SK-N-SH (cell line): ENCODE measurements around the gene CNTN3. TPM values are rescaled to one million over a fixed set of nuclear protein-coding genes. Genes with fewer than 3 reads are reported as not detected.
A peak's percentile ranks its signal among the peaks of the same experiment; 100 is the strongest.

Experiments
- CTCF ChIA-PET: fragments of 300-600, 350-600 bp; formaldehyde crosslinking; extraction: SDS; loops from one replicate; lab custom pipeline; 2021; lab: Yijun Ruan, JAX
- POLR2A ChIA-PET: fragments of 350-600 bp; sonication (Branson Sonifier 250); formaldehyde crosslinking; extraction: SDS; loops from one replicate; lab custom pipeline; 2020; ENCODE audit warnings: antibody characterized with exemption, inconsistent platforms; lab: Yijun Ruan, JAX
- DNase-seq: peaks from one replicate; pipeline ENCODE4 v3.0.0; 2012
- H2AFZ ChIP-seq: fragments of 200-600 bp; sonication (generic); 2 replicates; pipeline ENCODE4 v1.8.1; 2016; ENCODE audit warnings: antibody characterized with exemption, mild to moderate bottlenecking, low read depth
- H3F3A ChIP-seq: fragments of 200-600 bp; sonication (generic); replicated peaks from 2 replicates; pipeline ENCODE3; 2016; ENCODE audit warnings: antibody characterized with exemption, mild to moderate bottlenecking; ENCODE audit not compliant: insufficient read depth
- H3K27ac ChIP-seq, 2 experiments: fragments of 200-500 bp in 1 of 2; fragments of 200-600 bp in 1 of 2; sonication (Bioruptor generic) in 1 of 2; sonication (generic), shearing (Covaris generic) in 1 of 2; 2 replicates each; pipeline versions ENCODE4 v1.5.1 to v1.6.1; 2014 to 2016; ENCODE audit warnings: low read depth in 2 of 2, inconsistent platforms in 1 of 2, low read length in 1 of 2, mild to moderate bottlenecking in 1 of 2, mixed read lengths in 1 of 2
- H3K27me3 ChIP-seq: fragments of 200-600 bp; sonication (generic), shearing (Covaris generic); 2 replicates; pipeline ENCODE4 v1.6.1; 2016; ENCODE audit warnings: mixed run types; ENCODE audit not compliant: insufficient read depth
- H3K36me3 ChIP-seq, 2 experiments: fragments of 200-500 bp in 1 of 2; fragments of 200-600 bp in 1 of 2; sonication (Bioruptor generic) in 1 of 2; sonication (generic) in 1 of 2; replicated peaks in 1 of 2; 2 replicates each; pipeline versions ENCODE3 to v1.5.1; 2014 to 2016; ENCODE audit warnings: low read length in 1 of 2, mild to moderate bottlenecking in 1 of 2; ENCODE audit not compliant: insufficient read depth in 2 of 2, control insufficient read depth in 1 of 2
- H3K4me1 ChIP-seq, 2 experiments: fragments of 200-500 bp in 1 of 2; fragments of 200-600 bp in 1 of 2; sonication (Bioruptor generic) in 1 of 2; sonication (generic), shearing (Covaris generic) in 1 of 2; 2 replicates each; pipeline versions ENCODE4 v1.5.1 to v1.6.1; 2014 to 2016; ENCODE audit warnings: low read depth in 1 of 2, low read length in 1 of 2, mixed run types in 1 of 2; ENCODE audit not compliant: insufficient read depth in 2 of 2, control insufficient read depth in 1 of 2
- H3K4me2 ChIP-seq: fragments of 200-600 bp; sonication (generic), shearing (Covaris generic); 2 replicates; pipeline ENCODE4 v1.6.1; 2017; ENCODE audit warnings: mixed run types
- H3K4me3 ChIP-seq, 2 experiments: fragments of 200-500 bp in 1 of 2; fragments of 200-600 bp in 1 of 2; sonication (Bioruptor generic) in 1 of 2; sonication (generic), shearing (Covaris generic) in 1 of 2; 2 replicates each; pipeline versions ENCODE4 v1.5.1 to v1.8.1; 2014 to 2016; ENCODE audit warnings: low read depth in 2 of 2, inconsistent platforms in 1 of 2, low read length in 1 of 2, mild to moderate bottlenecking in 1 of 2, mixed read lengths in 1 of 2, moderate library complexity in 1 of 2
- H3K79me2 ChIP-seq: fragments of 200-600 bp; sonication (generic); 2 replicates; pipeline ENCODE4 v1.8.1; 2017; ENCODE audit warnings: mild to moderate bottlenecking; ENCODE audit not compliant: insufficient read depth
- H3K9ac ChIP-seq: fragments of 200-600 bp; sonication (generic); 2 replicates; pipeline ENCODE4 v1.6.1; 2017; ENCODE audit warnings: mixed run types
- H3K9me2 ChIP-seq: fragments of 200-600 bp; sonication (generic); 2 replicates; pipeline ENCODE4 v1.6.1; 2017; ENCODE audit warnings: mixed run types
- H3K9me3 ChIP-seq: fragments of 200-600 bp; sonication (generic); 2 replicates; pipeline ENCODE4 v1.6.1; 2017; ENCODE audit warnings: mixed run types, mild to moderate bottlenecking, moderate library complexity
- H4K20me1 ChIP-seq: fragments of 200-600 bp; sonication (generic); 2 replicates; pipeline ENCODE4 v1.6.1; 2017; ENCODE audit warnings: mild to moderate bottlenecking, mixed run types; ENCODE audit not compliant: insufficient read depth
- CHD2 ChIP-seq: fragments of 150-350 bp; IDR thresholded peaks from 2 replicates; pipeline ENCODE4 v1.6.1; 2018; ENCODE audit warnings: low read length; ENCODE audit not compliant: partially characterized antibody
- EZH2phosphoT487 ChIP-seq: fragments of 200-600 bp; sonication (generic); IDR thresholded peaks from 2 replicates; pipeline ENCODE4 v1.6.1; 2017; ENCODE audit warnings: low read depth, mixed run types, mild to moderate bottlenecking, antibody characterized with exemption, moderate library complexity, borderline replicate concordance
- FOSL2 ChIP-seq: IDR thresholded peaks from 2 replicates; pipeline ENCODE4 v1.4.0; 2012; ENCODE audit warnings: low read depth, mild to moderate bottlenecking, moderate library complexity, borderline replicate concordance
- FOXM1 ChIP-seq: IDR thresholded peaks from 2 replicates; pipeline ENCODE4 v1.4.0; 2012; ENCODE audit warnings: low read depth, mild to moderate bottlenecking
- MEF2A ChIP-seq: IDR thresholded peaks from 2 replicates; pipeline ENCODE4 v1.4.0; 2012; ENCODE audit warnings: low read depth, borderline replicate concordance
- MXI1 ChIP-seq: IDR thresholded peaks from 2 replicates; pipeline ENCODE4 v1.6.1; 2012; ENCODE audit warnings: mild to moderate bottlenecking, low read depth, low read length, improper control_type of control experiment
- NRF1 ChIP-seq: IDR thresholded peaks from 2 replicates; pipeline ENCODE4 v1.6.1; 2012; ENCODE audit warnings: low read depth, mild to moderate bottlenecking, low read length
- RFX5 ChIP-seq: IDR thresholded peaks from 2 replicates; pipeline ENCODE4 v1.6.1; 2012; ENCODE audit warnings: mild to moderate bottlenecking, improper control_type of control experiment, low read length
- SIN3A ChIP-seq: IDR thresholded peaks from 2 replicates; pipeline ENCODE4 v1.6.1; 2012; ENCODE audit warnings: low read depth, mild to moderate bottlenecking, low read length, moderate library complexity, borderline replicate concordance
- SMC3 ChIP-seq: IDR thresholded peaks from 2 replicates; pipeline ENCODE4 v1.6.1; 2012; ENCODE audit warnings: low read depth, low read length, improper control_type of control experiment
- TAF1 ChIP-seq: IDR thresholded peaks from 2 replicates; pipeline ENCODE4 v1.6.1; 2012; ENCODE audit warnings: low read depth, mild to moderate bottlenecking, low read length, moderate library complexity, borderline replicate concordance
- TEAD4 ChIP-seq: IDR thresholded peaks from 2 replicates; pipeline ENCODE4 v1.4.0; 2012; ENCODE audit warnings: mild to moderate bottlenecking, borderline replicate concordance; ENCODE audit not compliant: insufficient read depth
- YY1 ChIP-seq: IDR thresholded peaks from 2 replicates; pipeline ENCODE4 v1.4.0; 2012; ENCODE audit warnings: low read depth, mild to moderate bottlenecking
- WGBS: methylation state at CpG from one replicate; pipeline ENCODE4 v1.1.6; 2017; ENCODE audit warnings: low lambda C conversion rate; 5-methylcytosine and 5-hydroxymethylcytosine counted together
- polyA plus RNA-seq, 3 experiments: library from polyadenylated mRNA; depleted of rRNA; stranded (reverse); fragments of >200 nt; gene quantifications; 2 replicates each; pipeline ENCODE4 v1.2.3, GENCODE V29; 2012
- TF ChIP-seq, protein P1 (sequence below): IDR thresholded peaks from 2 replicates; pipeline ENCODE4 v1.6.1; 2012; ENCODE audit warnings: mild to moderate bottlenecking, low read depth, low read length, moderate library complexity
- TF ChIP-seq, protein P2 (sequence below): fragments of 150-350 bp; IDR thresholded peaks from 2 replicates; pipeline ENCODE4 v1.6.1; 2017; ENCODE audit warnings: antibody characterized with exemption, low read length, low read depth, borderline replicate concordance
- TF ChIP-seq, protein P3 (sequence below): fragments of 200-600 bp; sonication (generic); IDR thresholded peaks from 2 replicates; pipeline ENCODE4 v1.6.1; 2017; ENCODE audit warnings: antibody characterized with exemption, mild to moderate bottlenecking, moderate library complexity
- TF ChIP-seq, protein P4 (sequence below): IDR thresholded peaks from 2 replicates; pipeline ENCODE4 v1.4.0; 2012; ENCODE audit warnings: low read depth, borderline replicate concordance
- TF ChIP-seq, protein P5 (sequence below): IDR thresholded peaks from 2 replicates; pipeline ENCODE4 v1.4.0; 2012; ENCODE audit warnings: low read depth
- TF ChIP-seq, protein P6 (sequence below): IDR thresholded peaks from 2 replicates; pipeline ENCODE4; 2012

CNTN3 gene
- polyA plus RNA-seq, 1 of the 3 experiments (the other 2 are of a cell fraction): 2.8 TPM

DNA sequence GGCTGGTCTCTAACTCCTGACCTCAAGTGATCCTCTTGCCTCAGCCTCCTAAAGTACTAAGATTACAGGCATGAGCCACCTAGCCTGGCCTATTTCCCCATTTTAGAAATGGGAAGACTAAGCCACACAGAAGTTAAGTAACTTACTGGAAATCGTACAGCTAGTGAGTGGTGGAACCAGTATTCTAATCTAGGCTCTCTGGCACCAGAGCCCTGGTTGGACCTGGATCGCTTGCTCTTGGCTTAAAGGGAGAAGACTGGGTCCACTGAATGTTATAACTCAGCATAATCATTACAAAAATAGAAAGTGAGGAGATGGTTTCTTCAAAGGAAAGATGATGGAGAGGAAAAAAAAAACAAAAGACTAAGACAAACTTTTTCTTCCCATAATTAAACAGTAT lies 37.4 kb upstream of the CNTN3 start (continued):
- TF ChIP-seq, protein P1, sequence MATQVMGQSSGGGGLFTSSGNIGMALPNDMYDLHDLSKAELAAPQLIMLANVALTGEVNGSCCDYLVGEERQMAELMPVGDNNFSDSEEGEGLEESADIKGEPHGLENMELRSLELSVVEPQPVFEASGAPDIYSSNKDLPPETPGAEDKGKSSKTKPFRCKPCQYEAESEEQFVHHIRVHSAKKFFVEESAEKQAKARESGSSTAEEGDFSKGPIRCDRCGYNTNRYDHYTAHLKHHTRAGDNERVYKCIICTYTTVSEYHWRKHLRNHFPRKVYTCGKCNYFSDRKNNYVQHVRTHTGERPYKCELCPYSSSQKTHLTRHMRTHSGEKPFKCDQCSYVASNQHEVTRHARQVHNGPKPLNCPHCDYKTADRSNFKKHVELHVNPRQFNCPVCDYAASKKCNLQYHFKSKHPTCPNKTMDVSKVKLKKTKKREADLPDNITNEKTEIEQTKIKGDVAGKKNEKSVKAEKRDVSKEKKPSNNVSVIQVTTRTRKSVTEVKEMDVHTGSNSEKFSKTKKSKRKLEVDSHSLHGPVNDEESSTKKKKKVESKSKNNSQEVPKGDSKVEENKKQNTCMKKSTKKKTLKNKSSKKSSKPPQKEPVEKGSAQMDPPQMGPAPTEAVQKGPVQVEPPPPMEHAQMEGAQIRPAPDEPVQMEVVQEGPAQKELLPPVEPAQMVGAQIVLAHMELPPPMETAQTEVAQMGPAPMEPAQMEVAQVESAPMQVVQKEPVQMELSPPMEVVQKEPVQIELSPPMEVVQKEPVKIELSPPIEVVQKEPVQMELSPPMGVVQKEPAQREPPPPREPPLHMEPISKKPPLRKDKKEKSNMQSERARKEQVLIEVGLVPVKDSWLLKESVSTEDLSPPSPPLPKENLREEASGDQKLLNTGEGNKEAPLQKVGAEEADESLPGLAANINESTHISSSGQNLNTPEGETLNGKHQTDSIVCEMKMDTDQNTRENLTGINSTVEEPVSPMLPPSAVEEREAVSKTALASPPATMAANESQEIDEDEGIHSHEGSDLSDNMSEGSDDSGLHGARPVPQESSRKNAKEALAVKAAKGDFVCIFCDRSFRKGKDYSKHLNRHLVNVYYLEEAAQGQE: no peak
- TF ChIP-seq, protein P2, sequence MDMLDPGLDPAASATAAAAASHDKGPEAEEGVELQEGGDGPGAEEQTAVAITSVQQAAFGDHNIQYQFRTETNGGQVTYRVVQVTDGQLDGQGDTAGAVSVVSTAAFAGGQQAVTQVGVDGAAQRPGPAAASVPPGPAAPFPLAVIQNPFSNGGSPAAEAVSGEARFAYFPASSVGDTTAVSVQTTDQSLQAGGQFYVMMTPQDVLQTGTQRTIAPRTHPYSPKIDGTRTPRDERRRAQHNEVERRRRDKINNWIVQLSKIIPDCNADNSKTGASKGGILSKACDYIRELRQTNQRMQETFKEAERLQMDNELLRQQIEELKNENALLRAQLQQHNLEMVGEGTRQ: no peak
- TF ChIP-seq YY1: no peak

DNA sequence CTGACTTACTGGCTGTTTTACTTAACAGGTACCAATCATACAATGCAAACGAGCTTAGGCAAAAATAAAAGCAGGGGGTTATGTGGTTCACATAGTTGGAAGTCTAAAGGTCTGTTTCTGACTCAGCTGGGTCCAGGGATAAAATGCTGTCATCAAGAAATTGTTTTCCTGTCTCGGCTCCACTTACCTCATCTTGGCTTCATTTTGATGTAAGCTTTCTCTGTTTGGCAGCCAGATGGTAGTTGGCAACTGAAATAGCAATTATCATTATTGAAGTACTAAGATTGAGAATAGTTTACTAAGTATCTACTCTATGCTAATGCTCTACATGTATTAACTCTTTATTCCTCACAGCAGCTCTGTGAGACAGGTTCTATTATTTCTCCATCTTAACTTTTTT lies 36.8 kb upstream of the CNTN3 start:
- no peak overlapping the region for H2AFZ ChIP-seq
- CTCF ChIA-PET: interaction anchor here (1.5 kb wide), 1 partner anchor 43 kb away, joined by 3 read pairs; no protein-coding TSS in a partner anchor
- TF ChIP-seq, protein P3, sequence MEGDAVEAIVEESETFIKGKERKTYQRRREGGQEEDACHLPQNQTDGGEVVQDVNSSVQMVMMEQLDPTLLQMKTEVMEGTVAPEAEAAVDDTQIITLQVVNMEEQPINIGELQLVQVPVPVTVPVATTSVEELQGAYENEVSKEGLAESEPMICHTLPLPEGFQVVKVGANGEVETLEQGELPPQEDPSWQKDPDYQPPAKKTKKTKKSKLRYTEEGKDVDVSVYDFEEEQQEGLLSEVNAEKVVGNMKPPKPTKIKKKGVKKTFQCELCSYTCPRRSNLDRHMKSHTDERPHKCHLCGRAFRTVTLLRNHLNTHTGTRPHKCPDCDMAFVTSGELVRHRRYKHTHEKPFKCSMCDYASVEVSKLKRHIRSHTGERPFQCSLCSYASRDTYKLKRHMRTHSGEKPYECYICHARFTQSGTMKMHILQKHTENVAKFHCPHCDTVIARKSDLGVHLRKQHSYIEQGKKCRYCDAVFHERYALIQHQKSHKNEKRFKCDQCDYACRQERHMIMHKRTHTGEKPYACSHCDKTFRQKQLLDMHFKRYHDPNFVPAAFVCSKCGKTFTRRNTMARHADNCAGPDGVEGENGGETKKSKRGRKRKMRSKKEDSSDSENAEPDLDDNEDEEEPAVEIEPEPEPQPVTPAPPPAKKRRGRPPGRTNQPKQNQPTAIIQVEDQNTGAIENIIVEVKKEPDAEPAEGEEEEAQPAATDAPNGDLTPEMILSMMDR: no peak
- TF ChIP-seq, protein P2: no peak
- TF ChIP-seq FOXM1 (no peak), TAF1 (no peak), SMC3 (no peak), FOSL2 (no peak), CHD2 (no peak), EZH2phosphoT487 (no peak), MEF2A (no peak), RFX5 (no peak), TEAD4 (no peak), SIN3A (no peak), MXI1 (no peak), NRF1 (no peak)
- TF ChIP-seq, protein P4, sequence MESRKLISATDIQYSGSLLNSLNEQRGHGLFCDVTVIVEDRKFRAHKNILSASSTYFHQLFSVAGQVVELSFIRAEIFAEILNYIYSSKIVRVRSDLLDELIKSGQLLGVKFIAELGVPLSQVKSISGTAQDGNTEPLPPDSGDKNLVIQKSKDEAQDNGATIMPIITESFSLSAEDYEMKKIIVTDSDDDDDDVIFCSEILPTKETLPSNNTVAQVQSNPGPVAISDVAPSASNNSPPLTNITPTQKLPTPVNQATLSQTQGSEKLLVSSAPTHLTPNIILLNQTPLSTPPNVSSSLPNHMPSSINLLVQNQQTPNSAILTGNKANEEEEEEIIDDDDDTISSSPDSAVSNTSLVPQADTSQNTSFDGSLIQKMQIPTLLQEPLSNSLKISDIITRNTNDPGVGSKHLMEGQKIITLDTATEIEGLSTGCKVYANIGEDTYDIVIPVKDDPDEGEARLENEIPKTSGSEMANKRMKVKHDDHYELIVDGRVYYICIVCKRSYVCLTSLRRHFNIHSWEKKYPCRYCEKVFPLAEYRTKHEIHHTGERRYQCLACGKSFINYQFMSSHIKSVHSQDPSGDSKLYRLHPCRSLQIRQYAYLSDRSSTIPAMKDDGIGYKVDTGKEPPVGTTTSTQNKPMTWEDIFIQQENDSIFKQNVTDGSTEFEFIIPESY: no peak
- TF ChIP-seq, protein P5, sequence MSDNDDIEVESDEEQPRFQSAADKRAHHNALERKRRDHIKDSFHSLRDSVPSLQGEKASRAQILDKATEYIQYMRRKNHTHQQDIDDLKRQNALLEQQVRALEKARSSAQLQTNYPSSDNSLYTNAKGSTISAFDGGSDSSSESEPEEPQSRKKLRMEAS: no peak
- TF ChIP-seq, protein P6, sequence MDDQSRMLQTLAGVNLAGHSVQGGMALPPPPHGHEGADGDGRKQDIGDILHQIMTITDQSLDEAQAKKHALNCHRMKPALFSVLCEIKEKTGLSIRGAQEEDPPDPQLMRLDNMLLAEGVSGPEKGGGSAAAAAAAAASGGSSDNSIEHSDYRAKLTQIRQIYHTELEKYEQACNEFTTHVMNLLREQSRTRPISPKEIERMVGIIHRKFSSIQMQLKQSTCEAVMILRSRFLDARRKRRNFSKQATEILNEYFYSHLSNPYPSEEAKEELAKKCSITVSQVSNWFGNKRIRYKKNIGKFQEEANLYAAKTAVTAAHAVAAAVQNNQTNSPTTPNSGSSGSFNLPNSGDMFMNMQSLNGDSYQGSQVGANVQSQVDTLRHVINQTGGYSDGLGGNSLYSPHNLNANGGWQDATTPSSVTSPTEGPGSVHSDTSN: no peak

More for the DNA sequence above, 36.8 kb upstream of the CNTN3 start:
- Histone ChIP-seq H4K20me1 (no peaks in the 10 kb centered on the region), H3K27me3 (no peaks in the 10 kb centered on the region), H3K4me2 (0 out of 2 replicates have a peak overlapping the region, but pooled peaks have one; percentile 28), H3F3A (no peaks in the 10 kb centered on the region), H3K9me2 (no peaks in the 10 kb centered on the region), H3K9ac (no peak overlapping the region), H3K27ac (no peak overlapping the region), H3K4me1 (peaks cover 5 to 6% of the 10 kb centered on the region in 2 experiments; a peak in 2 of 4 replicates), H3K4me3 (no peak overlapping the region), H3K9me3 (no peaks in the 10 kb centered on the region), H3K36me3 (no peaks in the 10 kb centered on the region), H3K79me2 (no peaks in the 10 kb centered on the region)
- no peak for DNase-seq
- WGBS: 21% methylated on average over 2 of the region's 2 CpGs
- POLR2A ChIA-PET: interaction anchor here (0.6 kb wide), 1 partner anchor 1015 kb away, joined by 3 read pairs; no protein-coding TSS in a partner anchor
